NCI-H510A treated with DMSO at 0.1 percent for 48 hours (cell line): ENCODE measurements around the gene SVOP.
A peak's percentile ranks its signal among the peaks of the same experiment; 100 is the strongest.
"Not testable (repeated sequence)": the region's sequence is repeated elsewhere in the genome, so short reads cannot be mapped to it uniquely, and the experiment has no call there.

Experiments used
- DNase-seq: peaks from one replicate; lab custom pipeline; 2025; lab: John Stamatoyannopoulos, UW

The SVOP gene

DNA sequence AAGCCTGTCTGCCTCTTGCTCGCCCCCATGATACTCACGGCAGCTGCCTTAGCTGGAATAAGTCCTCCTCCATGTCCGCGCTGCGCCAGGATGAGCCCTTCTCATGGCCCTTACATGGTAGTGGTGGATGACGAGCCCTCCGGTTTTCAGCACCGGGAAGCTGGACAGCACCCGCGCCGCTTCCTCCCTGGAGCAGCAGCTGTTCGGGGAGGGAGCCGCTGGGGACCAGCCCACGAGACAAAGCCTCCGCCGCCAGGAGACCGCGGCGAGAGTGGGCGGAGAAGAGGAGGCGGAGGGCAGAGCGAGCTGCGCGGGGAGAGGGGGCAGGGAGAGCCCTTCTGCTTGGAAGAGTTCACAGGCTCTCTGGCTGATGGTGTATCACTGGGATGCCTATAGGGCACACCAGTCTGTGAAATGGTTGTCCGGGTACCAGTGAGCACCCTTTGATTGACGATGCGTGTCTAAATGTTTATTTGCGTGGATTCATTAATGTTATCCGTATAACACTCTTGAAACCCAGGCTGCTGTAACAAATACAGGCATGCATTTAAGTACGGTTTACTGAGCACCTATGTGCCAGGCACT lies at the start of gene SVOP:
TSS of gene SVOP (minus strand) at position 273 of the 585 bp plus-strand sequence. CDS start at position 73, 200 bp downstream.
- DNase-seq: peak; percentile 50

- DNase-seq: no peak
Measured at GRCh38 chr12:109069307-109070271, 48.7 kb upstream of the SVOP start.

DNA sequence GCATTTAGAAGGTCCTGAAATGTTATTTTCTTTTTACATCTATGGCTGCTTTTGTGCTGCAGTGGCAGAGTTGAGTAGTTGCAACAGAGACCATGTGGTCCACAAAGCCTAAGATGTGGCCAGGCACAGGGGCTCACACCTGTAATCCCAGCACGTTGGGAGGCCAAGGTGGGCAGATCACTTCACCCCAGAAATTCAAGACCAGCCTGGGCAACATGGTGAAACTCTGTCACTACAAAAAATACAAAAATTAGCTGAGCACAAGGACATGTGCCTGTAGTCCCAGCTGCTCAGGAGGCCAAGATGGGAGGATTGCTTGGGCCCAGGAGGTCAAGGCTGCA lies 45.0 kb upstream of the SVOP start:
- no peak for DNase-seq

- no peak for DNase-seq
Measured at GRCh38 chr12:109065154-109065852, 44.4 kb upstream of the SVOP start.

GRCh38 chr12:109064143-109064542 lies 43.3 kb upstream of the SVOP start:
- DNase-seq: no peak

- no peak for DNase-seq
Measured at GRCh38 chr12:109058773-109059172, 37.9 kb upstream of the SVOP start.

GRCh38 chr12:109057376-109057775 lies 36.5 kb upstream of the SVOP start:
- no peak for DNase-seq

DNA sequence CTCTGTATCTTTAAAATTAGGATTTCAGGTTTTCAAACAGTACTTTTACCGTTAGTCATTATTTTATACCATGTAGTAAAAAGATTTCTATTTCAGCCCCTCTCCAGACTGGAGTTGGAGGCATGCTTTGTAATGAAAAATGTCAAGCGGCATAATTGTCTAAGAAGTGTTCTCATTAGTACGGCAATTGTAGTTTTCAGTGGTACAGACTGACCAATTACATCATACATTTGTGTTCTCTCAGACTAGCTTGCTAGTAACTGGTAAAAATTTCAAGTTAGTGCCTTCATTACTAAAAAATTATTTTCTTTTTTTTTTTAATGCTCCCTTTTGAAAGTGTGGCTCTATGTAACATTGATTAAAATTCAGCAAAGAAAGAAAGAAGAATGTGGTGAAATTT lies 36.0 kb upstream of the SVOP start:
- DNase-seq: no peak

DNA sequence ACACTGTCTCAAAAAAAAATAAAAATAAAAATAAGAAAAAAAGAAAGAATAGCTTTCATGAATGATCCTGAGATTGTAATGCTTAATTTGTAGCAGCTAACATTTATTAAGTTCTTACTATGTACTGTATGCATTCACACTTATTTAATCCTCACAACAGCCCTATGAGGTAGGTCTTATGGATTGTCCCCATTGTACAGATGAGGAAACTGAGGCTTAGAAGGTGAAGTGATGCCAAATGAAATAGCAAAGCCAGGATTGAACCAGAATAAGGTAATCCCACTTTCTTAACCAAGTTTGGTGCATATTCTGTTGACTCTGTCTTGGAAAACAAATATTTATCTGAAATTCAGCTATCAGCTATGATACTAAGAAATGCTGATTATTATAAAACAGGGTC lies 33.7 kb upstream of the SVOP start:
- no peak for DNase-seq

DNA sequence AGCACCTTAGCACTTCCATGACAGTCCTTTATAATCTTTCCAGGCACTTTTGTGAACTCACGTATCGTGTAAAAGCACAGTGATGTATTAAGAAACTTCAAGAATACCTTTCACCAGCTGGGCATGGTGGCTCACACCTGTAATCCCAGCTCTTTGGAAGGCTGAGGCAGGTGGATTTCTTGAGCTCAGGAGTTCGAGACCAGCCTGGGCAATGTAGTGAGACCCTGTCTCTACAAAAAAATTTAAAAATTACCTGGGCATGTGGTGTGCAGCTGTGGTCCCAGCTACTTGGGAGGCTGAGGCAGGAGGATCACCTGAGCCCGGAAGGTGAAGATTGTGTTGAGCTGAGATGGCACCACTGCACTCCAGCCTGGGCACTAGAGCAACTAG lies 33.3 kb upstream of the SVOP start:
- not testable (repeated sequence) for DNase-seq

- DNase-seq: no peak
Measured at GRCh38 chr12:109053382-109054123, 32.7 kb upstream of the SVOP start.

GRCh38 chr12:109052414-109053323 lies 31.8 kb upstream of the SVOP start, which contains the start of gene USP30:
Gene USP30, plus strand, starts transcription at chr12:109052576. Its CDS starts 103 bp downstream, at chr12:109052679.
- DNase-seq: peak; percentile 81

DNA sequence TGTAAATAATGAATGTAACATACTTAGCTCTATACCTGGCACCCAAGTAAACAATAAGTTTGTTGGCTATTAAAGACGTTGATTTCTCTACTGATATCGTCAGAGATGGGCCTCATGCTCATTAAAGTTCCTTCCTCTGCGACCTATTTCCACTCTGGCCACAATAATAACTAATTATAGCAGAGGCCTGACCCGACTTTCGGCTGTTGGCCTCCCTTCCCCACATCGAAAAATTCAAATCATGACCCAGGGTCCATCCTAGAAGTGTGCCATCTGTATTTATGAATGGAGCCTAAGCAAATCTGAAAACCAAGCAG lies 31.2 kb upstream of the SVOP start:
- DNase-seq: no peak

DNA sequence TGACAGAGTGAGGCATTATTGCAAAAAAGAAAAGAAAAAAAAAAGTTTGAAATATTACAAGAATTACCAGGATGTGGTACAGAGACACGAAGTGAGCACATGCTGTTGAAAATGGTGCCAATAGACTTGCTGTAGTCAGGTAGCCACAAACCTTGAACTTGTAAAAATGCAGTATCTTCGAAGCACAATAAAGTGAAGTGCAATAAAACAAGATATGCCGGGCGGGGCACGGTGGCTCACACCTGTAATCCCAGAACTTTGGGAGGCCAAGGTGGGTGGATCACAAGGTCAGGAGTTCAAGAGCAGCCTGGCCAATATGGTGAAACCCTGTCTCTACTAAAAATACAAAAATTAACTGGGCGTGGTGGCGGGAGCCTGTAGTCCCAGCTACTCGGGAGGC lies 28.9 kb upstream of the SVOP start:
- not testable (repeated sequence) for DNase-seq

DNA sequence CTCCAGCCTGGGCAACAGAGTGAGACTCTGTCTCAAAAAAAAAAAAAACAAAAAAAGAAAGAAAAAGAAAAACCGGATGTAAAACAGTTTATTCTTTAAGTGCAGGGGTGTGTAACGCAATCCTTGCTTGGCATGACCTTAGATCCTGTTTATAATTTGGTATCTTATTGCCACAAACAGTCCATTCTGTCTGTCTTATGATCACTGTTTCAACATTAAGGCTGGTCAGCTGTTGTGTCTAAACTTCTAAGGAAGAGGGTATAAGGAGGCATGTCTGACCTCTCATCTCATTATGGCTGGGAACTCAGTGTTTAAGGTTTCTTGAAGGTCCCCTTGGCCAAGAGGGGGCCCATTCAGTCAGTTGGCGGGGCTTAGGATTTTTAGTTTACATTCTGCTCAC lies 27.8 kb upstream of the SVOP start:
- not testable (repeated sequence) for DNase-seq

DNA sequence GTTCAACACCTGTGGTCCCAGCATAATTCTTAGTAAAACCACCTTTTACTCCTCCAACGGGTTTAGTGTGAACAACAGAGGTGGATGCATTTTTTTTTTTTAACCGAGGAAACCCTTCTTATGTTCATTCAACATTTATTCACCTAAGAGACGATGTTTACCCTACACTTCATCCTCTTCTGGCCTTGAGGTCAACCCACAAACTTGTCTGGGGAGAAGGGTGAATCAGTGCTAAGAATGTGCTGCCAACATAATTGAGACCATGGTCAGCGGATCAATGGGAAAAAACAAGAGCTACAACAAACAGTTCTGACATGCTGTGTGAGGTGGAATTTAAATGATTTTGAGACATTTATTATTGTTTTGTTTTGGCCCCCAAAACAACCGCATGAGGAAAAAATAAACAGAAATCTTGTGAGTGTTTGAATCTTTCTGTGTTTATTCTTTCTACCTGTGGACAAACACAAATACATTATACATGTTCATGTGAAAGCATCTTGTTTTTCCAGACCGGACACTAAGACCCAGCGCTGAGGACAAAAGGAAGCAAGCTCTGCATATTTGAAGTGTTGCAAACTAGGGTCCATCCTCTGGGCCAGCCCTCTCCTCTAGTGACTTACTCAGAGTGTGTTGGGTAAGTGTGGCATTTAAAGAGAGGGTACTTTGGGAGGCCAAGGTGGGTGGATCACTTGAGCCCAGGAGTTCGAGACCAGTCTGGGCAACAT lies 26.4 kb upstream of the SVOP start:
- no peak for DNase-seq

- DNase-seq: no peak
Measured at GRCh38 chr12:109044241-109044640, 23.4 kb upstream of the SVOP start.

DNA sequence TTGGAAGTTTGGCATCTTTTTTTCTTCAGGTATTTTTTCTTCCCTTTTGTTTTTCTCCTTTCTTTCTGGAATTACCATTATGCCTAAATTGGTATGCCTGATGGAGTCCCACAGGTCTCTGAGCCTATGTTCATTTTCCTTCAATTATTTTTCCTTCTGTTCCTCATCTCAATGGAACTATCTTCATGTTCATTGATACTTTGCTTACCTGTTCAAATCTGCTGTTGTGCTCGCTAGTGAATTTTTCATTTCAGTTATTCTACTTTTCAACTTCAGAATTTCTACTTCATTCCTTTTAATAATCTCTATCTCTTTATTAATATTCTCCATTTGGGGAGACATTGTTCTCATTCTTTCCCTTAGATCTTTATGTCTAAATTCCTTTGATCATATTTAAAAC lies 16.1 kb upstream of the SVOP start:
- DNase-seq: no peak

DNA sequence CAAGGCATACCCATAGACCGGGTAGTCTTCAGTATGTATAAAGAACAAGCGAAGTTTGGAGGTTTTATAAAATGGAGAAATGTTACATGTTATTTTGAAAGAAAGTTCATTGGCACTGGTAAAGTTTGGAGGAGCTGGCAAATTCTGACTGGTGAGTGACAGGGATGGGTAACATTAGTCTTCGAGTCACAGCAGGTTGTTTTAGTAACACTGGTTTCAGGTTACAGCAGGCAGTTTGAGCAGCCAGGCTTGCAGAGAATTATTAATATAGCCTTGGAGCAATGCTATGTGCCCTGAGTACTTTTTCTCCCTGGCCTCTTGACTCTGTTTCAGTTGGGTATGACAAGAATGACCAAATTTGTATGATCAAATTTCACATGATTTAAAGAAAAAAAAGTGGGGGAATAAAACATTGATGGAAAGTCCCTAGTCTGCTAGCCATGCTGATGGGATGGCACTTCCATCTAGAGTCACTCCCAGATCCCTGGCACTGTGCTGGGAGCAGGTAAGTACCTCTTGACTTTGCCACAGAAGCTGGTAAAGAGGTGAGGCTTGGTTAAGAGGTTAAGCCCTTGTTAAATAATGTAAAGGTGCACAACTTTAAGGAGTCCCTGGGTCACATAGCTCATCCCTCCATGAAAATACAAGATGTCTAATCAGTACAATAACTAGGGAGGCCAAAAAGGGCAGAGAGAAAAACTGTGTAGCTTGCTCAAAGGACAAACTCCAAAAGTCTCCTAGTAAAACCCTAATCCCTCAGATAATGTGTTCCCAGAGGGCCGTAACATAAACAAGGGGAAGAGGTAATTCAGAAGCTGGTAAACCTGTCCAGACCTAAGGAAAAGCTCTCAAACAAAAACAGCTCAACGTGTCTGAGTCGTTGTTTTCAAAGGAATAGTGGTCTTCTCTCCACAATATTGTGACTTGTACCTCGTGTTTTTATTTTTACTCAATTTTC lies 12.7 kb upstream of the SVOP start:
- DNase-seq: peak; percentile 46
